Measurements from ENCODE around the gene FGL2.
"Not testable (repeated sequence)": the region's sequence is repeated elsewhere in the genome, so short reads cannot be mapped to it uniquely, and the experiment has no call there.

FGL2 gene

DNA sequence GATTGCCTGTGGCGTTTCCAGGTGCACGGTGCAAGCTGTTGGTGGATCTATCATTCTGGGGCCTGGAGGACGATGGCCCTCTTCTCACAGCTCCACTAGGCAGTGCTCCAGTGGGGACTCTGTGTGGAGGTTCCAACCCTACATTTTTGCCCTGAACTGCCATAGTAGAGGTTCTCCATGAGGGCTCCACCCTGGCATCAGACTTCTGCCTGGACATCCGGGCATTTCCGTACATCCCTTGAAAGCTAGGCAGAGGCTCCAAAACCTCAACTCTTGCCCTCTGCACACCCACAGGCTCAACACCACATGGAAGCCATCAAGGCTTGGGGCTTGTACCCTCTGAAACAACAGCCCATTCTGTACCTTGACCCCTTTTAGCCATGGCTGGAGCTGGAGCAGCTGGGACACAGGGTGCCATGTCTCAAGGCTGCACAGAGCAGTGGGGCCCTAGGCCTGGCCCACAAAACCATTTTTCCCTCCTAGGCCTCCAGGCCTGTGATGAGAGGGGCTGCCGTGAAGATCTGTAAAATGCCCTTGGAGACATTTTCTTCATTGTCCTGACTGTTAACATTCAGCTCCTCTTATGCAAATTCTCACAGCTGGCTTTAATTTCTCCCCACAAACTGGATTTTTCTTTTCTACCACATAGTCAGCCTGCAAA is 10.0 kb upstream of the FGL2 start:
- no peak for DNase-seq

DNA sequence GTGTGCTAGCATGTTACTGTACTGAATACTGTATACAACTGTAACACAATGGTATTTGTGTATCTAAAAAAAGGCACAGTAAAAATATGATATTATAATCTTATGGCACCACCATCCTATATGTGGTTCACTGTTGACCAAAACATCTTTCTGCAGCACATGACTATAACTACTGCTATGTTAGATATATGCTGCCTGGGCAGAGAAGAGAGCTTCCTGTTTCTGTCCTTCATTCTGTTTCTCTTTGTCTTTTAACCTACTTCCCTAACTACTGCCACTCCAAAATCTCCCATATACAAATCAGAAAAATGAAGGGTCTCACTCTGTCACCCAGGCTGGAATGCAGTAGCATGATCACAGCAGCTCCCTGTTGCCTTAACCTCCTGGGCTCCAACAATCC is 8.8 kb upstream of the FGL2 start:
- no peak for DNase-seq

DNA sequence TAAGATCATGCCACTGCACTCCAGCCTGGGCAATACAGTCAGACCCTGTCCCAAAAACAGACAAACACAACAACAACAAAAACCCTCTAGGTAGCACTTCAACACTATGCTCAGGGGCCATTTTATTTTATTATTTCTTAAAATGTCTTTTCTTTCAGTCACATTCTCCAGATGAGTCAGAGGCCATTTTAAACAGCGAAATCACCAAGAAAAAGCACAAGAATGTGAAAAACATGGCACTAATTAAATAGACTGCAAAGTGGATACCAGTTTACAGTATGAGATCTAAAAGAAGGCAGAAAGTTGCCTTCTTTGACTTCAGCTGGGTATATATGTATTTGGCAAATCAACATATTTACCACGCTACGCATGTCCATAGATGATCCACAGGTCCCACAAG is 6.1 kb upstream of the FGL2 start:
- DNase-seq = no peak

DNA sequence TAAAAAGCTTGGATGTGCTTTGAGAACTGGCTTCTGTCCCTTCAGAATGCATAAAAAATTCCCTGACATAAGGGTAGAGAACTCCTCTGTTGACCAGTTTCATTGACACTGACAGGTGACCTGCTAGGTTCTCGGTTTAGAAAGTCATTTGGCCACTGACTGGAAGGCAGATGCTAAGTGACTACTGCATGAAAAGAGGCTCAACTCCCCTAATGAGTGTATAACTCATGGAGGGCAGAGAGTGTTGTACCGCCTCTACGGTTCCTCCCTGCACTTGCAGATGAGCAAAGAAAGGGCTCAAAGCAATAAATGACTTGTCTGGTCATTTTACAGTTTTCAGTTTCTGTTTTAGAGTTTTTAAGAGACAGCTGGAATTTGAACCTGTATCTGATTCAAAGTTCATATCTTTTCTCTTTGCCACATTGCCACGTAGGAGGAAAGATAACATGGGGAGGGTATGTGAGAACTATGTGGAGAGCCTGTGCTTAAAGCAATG is 2.9 kb upstream of the FGL2 start:
- no peak for DNase-seq

DNA sequence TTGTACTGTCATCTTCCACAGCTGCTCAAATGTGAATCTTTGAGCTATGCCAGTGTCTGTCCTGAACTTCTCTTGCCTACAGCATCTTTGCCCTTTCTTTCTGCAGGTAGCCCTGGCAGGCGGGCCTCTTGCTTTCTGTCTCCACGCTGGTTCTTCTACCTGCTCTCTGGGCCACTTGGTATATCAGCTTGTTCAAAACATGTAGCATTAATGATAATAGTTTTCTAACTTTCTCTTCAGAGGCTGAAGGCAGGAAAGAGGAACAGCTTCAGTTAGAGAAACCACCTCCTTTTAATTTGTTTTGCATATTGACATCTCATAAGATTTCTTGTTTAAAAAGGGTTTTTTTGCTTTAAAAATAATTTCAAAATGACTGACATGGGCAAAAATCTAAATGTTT is 923 bp upstream of the FGL2 start:
- DNase-seq = no peak

DNA sequence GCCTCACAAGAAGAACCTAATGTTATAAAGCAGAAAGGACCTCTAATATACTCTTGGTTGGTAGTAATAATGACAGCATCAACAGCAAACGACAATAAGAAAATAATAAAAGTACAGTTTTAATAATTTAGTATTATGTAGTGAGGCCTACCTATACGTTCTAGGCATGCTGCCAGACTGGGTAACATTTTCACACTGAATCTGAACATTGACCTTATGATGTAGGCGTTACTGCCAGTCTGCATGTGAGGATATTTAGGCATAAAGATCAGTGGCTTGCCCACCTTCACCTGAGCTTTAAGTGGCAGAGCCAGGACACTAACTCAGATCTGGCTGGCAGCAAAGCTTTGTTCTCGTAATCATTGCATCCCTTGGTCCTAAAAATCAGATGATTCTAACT is 2.5 kb downstream of the FGL2 start:
- DNase-seq = no peak

DNA sequence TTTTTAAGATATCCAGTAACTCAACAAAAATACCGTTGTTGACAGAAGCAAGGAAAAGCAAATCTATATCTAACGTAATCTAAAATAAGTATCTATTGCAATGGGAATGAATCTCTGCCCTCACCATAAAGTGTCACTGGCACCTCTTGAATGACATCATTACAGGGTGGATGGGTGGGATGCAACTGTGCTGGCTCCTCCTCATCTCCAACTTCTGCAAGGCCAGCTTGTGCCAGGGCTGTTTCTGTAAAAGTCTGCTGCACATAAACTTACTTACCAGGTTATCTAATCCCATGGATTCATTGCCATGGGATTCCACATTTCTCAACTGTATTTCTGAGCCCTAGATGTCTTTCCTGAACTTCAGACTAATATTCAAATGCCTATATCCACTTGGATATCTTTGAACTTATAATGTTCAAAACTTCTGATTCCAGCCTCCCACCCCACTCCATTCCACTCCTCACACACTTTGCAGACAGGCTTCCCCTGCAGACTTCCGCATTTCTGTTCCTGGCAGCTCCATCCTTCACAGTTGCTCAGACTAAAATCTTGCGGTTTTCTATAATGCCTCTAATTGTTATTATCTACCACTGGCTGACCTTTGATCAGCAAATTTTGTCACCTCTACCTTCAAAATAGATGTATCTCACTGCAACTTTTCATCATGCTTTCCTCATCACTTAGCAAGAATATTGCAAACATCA is 10.7 kb downstream of the FGL2 start:
- DNase-seq = no peak

DNA sequence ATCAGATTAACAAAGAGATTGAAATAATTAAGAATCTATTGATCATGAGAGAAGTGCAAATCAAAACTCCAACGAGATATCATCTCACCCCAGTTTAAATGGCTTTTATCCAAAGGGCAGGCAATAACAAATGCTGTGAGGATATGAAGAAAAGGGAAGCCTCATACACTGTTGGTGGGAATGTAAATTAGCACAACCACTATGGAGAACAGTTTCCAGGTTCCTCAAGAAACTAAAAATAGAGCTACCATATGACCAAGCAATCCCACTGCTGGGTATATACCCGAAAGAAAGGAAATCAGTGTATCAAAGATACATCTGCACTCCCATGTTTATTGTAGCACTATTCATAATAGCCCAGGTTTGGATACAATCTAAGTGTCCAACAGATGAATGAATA is 13.8 kb downstream of the FGL2 start:
- DNase-seq = no peak

DNA sequence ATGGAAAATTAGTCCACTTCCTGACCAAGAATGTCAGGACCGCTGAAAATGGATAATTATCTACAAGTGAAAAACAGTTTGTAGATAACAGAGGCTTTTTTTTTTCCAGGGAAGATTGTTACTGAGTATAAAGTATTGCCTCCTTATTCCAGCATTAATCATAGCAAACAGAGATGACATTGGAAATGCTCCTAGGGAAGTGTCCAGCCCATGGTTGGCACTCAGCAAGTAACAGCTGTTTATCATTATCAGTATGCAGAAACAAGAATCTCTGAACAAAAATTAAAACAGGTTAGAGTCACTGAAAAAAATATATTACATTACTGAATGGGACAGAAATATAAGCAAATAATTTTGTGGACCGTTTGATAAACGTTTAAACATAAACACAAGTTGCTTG is 14.6 kb downstream of the FGL2 start:
- no peak for DNase-seq

DNA sequence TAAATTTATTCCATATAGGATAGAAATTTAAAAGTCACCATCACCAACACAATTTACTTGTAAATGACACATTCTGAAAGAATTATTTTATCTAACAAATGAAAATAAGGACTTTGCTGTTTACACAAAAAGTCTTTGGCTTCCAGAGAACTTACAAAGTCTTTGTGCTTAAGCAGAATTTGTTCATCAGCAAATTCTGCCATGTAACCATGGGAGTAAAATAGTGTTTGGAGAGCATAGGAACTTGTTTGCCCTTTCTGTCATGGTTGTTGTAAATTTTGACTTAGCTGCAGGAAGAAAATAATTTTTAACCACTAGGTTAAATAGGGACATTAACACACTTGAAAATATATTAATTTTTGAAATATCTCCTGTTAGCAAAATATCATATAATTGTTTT is 15.2 kb downstream of the FGL2 start:
- DNase-seq = no peak

DNA sequence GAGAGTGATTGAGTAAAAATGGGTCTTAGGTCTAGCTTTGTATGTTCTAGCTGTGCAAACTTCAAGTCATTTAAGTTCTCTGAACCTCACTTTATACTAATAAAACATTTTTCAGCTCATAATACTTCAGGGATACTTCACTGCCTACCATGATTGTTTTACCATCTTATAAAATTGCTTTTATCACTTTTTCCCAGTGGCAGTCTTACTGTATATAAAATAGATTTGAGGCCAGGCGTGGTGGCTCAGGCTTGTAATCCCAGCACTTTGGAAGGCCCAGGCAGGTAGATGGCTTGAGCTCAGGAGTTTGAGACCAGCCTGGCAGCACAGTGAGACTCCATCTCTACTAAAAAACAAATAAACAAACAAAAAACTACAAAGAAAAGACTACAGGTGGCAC is 17.4 kb downstream of the FGL2 start:
- DNase-seq = no peak

DNA sequence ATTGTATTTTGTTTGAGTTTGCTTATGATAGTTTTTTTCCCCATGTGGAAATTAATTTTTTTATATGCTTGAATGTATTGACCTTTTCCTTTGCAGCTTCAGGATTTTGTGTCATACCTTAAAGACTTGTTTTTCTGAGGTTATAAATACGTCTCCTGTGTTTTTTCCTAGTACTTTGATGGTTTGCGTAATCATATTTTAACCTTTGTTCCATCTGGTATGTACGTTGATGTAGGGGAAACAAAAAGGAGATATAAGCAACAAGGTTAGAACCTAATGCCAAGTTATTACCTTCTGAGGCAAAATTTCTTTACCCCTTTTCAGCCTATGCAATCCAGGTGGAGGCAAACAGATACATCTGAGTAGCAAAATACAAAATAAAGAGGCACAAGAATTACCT is 17.9 kb downstream of the FGL2 start:
- no peak for DNase-seq

DNA sequence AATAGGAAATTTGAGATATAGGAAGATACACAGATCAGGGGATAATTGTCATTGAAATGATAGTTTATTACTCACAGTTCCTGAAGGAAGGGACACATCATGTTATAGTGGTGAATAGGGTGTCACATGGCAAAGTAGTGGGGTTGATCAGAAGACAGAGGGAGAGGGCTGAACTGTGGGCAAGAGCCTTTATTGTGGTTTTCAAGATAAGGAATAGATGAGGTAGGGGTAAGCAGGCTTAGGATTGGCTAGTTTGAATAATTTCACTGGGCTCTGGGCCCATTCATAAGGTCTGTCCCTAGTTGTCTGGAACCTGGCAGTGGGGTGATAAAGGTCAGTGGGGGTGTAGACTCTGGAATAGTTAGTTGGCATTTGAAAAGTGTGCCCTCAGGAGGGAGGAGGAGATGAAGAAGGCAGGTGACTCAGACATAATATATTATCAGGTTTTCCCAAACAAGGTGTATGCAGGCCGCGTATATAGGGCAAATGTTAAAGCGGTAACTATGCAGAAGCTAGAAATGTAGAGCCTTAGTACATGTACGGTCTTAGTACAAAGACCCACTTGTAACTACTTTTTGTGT is 18.5 kb downstream of the FGL2 start:
- no peak for DNase-seq

DNA sequence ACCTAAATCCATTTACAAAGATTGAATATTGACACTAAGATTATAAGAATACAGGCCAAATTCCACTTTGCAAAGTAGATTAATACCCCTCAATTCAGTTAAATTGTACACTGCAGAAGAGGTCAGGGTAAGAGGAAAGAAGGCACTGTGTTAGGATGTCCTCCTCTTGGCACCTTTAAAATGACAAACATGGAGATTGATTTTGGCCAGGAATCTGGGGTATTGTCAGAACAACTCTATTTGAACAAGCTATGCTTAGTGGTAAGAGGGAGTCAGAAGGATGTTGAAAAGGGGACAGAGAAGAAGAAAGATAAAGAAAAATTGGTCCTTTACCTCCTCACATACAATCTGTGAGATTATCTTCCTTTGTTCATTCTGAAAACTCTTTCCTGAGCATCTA is 21.6 kb downstream of the FGL2 start:
- not testable (repeated sequence) for DNase-seq

DNA sequence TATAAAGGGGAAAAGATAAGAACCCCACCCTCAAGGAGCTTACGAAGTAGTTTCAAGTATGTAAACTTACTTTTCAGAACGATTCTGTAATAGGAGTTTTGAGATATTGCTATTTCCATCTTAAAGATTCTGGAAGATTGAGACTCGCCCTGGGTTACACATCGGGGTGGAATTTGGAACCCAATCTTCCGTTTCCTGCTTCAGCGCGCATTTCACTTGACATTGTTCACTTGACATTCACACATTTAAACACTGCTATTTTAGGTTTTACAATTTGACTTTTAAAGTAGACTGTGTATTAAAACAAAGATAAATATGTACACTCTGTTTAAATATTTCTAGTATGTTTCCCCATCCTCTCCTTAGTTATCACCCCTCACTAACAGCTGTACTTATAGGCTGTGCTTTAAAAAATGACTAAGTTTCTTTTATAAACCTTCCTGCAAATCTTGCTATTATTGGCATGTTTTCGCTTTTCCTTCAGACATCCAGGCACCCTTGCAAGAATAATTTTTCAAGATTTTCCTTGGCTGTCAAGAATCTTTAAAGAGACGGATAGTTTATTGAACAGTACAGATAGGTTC is 22.2 kb downstream of the FGL2 start:
- DNase-seq = not testable (repeated sequence)

DNA sequence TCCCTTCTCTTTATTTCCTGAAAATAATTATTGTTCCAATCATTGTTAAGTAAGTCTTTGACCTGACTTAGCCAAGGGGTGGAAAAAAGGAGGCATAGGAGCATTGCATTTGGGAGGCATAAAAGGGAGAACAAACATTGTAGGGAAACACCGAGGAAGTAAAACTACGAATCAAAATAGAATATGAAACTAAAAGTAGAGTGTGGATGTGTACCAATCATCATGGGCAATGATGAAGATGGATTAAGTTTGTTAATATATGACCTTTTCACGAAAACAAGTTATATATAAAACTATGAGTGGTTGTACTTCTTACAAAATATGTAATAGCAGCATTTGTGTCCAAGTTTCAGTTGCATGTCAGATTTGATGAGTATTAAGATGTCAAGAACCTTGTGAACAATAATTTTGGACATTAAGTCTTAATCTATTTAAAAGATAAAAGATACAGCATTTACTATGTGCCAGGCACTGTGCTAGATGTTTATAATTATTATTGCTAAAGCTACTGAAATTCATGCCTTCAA is 24.3 kb downstream of the FGL2 start:
- DNase-seq = not testable (repeated sequence)

DNA sequence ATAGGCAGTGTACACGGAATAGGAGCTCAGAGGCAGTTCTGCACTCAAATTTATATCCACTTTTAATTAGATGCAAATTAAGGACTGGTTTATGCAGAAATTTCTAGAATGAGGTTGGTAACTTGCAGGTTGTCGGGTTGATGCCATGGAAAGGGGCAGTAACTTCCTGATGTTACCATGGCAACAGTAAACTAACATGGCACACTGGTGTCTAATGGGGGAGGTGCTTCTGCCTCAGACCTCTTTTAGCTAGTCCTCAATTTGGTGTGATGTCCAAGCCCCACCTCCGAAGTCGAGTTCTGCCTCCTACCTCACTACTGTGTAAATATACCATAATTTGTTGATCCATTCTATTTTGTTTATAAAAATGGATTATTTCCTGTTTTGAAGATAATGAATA is 25.2 kb downstream of the FGL2 start:
- not testable (repeated sequence) for DNase-seq

DNA sequence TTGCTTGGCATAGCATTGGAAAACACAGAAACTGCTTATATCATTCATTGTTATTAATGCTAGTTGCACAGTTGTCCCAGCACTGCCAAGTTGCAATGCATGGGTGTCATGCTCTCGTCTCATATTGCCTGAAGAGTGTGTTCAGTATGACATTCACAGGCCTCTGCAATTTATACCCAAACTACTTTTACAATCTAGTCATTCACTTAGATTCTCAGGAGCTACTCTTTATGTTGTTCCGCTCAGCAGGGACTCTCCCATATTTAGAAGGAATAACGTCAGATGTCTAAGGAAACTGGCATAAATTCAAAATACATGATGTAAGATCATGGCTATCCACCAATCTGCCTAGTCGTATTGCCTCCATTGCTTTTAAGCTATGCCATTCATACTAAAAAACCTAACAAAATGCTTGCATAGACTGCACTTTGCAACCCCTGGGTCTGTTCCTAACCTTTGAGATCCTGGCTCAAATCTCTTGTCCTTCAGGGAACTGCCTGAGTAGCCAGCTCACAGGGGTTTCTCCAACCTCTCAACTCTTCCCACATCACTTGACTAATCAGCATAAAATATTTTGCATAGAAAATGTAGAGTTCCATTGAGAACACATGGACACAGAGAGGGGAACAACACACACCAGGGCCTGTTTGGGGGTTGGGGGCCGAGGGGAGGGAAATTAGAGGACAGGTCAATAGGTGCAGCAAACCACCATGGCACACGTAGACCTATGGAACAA is 27.0 kb downstream of the FGL2 start:
- not testable (repeated sequence) for DNase-seq

DNA sequence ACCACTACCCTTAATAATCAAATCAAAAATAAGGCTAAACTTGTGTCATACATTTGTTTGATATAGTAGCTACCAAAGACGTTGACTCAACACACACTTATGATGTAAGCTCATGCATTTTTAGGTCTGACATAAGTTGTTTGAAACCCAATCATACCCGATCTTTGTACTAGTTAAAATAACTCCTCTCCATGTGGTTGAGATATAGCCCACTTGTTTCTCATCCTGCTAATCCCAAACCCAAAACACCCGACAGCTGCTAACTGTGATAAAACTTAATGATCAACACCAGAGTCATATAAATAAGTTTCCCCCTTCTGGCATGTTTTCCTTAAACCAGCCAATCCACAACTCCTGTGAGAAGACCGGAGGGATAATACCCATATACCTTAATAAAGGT is 28.5 kb downstream of the FGL2 start:
- not testable (repeated sequence) for DNase-seq

DNA sequence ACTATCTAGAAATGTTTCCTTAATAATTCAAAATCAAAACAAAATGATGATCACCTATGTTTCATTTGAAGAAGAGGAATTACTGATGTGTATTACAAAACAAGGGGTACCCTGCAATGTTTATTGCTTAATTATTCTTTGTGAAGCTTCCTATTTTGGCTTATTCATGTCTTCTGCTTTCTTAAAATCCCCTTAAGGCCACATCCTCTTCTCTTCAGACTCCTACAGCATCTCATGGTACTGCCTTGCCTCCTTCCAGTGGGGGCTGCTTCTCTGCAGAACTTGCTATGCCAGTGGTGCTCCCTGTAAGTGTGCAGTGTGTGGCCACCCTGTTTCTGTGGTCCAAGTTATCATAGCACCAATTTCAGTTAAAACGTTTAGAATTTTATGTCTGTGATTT is 42.2 kb downstream of the FGL2 start:
- DNase-seq = peak; percentile 1

DNA sequence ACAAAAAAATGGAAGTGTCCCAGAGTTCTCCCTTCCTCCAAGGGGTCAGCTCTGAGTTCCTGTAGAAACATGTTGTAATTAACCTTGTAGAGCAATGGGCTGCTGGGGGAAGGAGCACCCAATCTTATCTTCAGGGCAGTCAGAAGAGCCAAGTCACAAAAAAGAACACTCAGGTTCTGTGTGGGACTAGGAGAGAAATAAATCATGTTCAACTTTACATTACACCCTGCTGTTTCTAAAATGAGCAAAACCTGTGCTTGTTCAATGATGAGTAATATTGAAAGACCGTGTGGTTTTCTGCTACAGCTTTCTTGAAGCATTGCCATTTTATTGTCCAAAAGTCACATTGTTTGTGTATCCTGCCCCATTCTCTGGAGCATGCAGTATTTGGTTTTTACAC is 42.6 kb downstream of the FGL2 start:
- DNase-seq = not testable (repeated sequence)

DNA sequence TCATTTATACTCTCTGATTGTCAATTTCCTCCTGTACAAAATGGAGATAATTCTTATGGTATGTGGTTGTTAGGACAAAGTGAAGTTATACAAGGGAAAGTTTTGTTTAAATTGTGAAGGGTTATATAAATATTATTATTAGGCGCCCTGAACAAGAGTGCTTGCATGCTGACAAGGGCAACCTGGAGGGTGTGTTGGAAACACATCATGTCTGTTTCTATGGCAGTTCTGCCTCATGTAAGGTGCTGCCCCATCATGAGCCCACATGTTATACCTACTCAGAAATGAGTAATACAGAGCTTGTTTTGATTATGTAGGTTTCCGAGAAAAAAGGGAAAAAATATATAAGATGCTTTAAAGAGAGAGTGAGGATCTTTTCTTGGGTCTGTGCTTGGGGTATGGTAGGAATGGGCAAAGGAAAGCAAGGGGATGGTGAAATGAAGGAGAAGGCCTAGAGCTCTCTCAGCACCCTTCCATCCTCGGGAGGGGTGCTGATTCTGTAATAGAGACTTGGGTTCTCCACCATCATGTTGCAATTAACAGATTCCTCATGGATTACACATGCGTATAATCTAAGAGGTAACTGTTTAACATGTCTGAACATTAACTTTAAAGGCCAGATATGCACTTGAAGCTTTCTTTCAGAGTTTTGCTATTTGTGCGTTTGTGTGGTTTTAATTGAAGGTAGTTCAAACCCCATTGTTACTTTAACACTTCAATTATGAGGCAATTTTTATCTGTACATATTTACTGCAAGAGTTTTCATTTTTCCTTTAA is 43.8 kb downstream of the FGL2 start:
- peak; percentile 8 for DNase-seq

All from activated naive CD4-positive, alpha-beta T cell treated with Interleukin-2 at 50 U/mL for 16 hours (primary cell).